Sigmoid colon (tissue), 7 donors: ENCODE results near the gene MED20. TPM values are rescaled to one million over a fixed set of nuclear protein-coding genes. Genes with fewer than 3 reads are reported as not detected.

Experiments used
- DNase-seq: peaks from one replicate; pipeline ENCODE4 v3.0.0-alpha.2; 2019
- H3K27ac ChIP-seq, 4 donors: fragments of 200-600 bp; sonication (generic); one replicate each; pipeline ENCODE4 v1.5.1; 2016 to 2019; ENCODE audit warnings: mild to moderate bottlenecking in 1 of 4
- H3K27me3 ChIP-seq, 3 donors: fragments of 200-600 bp; sonication (generic); one replicate each; pipeline ENCODE4 v1.5.1; 2019; ENCODE audit warnings: mild to moderate bottlenecking in 1 of 3
- H3K36me3 ChIP-seq, 4 donors: fragments of 200-600 bp; sonication (generic); one replicate each; pipeline ENCODE4 v1.5.1; 2016 to 2019
- H3K4me1 ChIP-seq, 4 donors: fragments of 200-600 bp; sonication (generic); one replicate each; pipeline ENCODE4 v1.5.1; 2017 to 2019
- H3K4me3 ChIP-seq, 4 donors: fragments of 200-600 bp; sonication (generic); one replicate each; pipeline ENCODE4 v1.5.1; 2017 to 2019; ENCODE audit warnings: mild to moderate bottlenecking in 2 of 4, moderate library complexity in 1 of 4
- H3K9me3 ChIP-seq, 4 donors: fragments of 200-600 bp in 3 of 4; sonication (generic) in 3 of 4; one replicate each; pipeline versions ENCODE4 v1.5.1 to v1.6.1; 2013 to 2019
- EP300 ChIP-seq, 4 donors: sonication (generic); formaldehyde crosslinking; IDR thresholded peaks; one replicate each; pipeline ENCODE4 v1.6.1; 2017; ENCODE audit warnings: antibody characterized with exemption in 4 of 4
- POLR2A ChIP-seq, 2 donors: fragments of 450-650 bp; IDR thresholded peaks; one replicate each; pipeline ENCODE4 v1.6.1; 2016; ENCODE audit warnings: antibody characterized with exemption in 2 of 2, mild to moderate bottlenecking in 2 of 2, moderate library complexity in 2 of 2
- POLR2AphosphoS5 ChIP-seq, 4 donors: sonication (generic); formaldehyde crosslinking; IDR thresholded peaks; one replicate each; pipeline ENCODE4 v1.6.1; 2017; ENCODE audit warnings: antibody characterized with exemption in 4 of 4
- WGBS, 2 donors: extraction: QIAGEN DNeasy Blood & Tissue Kit; methylation state at CpG; one replicate each; pipeline ENCODE4 v1.1.7; 2013; 5-methylcytosine and 5-hydroxymethylcytosine counted together
- intact Hi-C: fragments of 100-400 bp; cut with DNase I; formaldehyde crosslinking; loops from one replicate; pipeline ENCODE4 v1.15.1; 2023
- polyA plus RNA-seq, 3 donors: library from polyadenylated mRNA; stranded (reverse); fragments of 200-250 nt; gene quantifications; one replicate each; pipeline ENCODE4 v1.2.3, GENCODE V29; 2013
- total RNA-seq, 4 donors: library from RNA; depleted of rRNA; stranded (reverse); fragments of >200 nt; gene quantifications; one replicate each; pipeline ENCODE4 v1.1.0, GENCODE V29; 2016
- TF ChIP-seq, protein P1 (sequence below), 4 experiments: fragments of 450-650 bp in 3 of 4; fragments of 200-600 bp in 1 of 4; IDR thresholded peaks; one replicate each; pipeline ENCODE4 v1.5.1; 2016 to 2019; ENCODE audit warnings: antibody characterized with exemption in 4 of 4, mild to moderate bottlenecking in 3 of 4, moderate library complexity in 2 of 4
- donor health status: healthy with polysubstance abuse.
- donor health status: Bipolar disorder and iron deficiency.
- donor health status: healthy.

The MED20 gene
- total and polyA plus RNA-seq, 7 donors: 7.8 to 15.5 (median 13.6) TPM

DNA sequence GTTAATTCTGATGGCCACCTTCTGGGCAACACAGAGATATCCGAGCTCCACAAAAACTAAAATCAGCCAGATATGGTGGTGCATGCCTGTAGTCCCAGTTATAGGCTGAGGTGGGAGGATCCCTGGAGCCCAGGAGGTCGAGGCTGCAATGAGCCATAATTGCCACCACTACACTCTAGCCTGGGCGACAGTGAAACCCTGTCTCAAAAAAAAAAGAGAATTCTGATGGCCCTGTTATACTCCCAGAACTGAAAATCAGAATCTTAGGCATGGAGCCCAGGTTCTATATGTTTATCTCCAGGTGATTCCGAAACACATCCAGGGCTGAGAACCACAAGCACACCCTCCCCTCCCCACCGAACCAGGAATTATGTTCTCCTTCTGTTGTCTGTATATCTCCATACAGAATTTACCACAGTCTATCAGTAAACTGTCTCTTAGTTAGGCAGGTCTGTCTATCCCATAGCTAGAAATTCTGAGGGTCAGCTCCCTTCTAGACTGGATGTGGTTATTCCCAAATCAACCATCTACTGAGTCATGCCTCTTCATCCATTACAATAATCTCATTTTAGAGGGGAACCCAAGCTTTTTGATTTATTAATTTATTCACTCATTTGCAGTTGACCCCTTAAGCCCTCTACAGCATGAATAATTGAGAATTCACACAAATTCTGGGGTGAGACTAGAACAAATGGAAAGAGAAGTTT lies 45.4 kb upstream of the MED20 start:
- peak; percentile 19 for DNase-seq
- Histone ChIP-seq H3K4me1 (peaks cover 0 to 15% (median 6%) of the 10 kb centered on the region in 4 donors), H3K27me3 (no peaks in the 10 kb centered on the region), H3K36me3 (no peaks in the 10 kb centered on the region), H3K4me3 (no peak overlapping the region), H3K27ac (no peak overlapping the region), H3K9me3 (no peaks in the 10 kb centered on the region)
- intact Hi-C loops: no loop called here
- 72 to 74% methylated on average over 5 of the region's 5 CpGs for WGBS, 2 donors
- TF ChIP-seq EP300 (IDR thresholded peaks at IDR 0.05): no peak

DNA sequence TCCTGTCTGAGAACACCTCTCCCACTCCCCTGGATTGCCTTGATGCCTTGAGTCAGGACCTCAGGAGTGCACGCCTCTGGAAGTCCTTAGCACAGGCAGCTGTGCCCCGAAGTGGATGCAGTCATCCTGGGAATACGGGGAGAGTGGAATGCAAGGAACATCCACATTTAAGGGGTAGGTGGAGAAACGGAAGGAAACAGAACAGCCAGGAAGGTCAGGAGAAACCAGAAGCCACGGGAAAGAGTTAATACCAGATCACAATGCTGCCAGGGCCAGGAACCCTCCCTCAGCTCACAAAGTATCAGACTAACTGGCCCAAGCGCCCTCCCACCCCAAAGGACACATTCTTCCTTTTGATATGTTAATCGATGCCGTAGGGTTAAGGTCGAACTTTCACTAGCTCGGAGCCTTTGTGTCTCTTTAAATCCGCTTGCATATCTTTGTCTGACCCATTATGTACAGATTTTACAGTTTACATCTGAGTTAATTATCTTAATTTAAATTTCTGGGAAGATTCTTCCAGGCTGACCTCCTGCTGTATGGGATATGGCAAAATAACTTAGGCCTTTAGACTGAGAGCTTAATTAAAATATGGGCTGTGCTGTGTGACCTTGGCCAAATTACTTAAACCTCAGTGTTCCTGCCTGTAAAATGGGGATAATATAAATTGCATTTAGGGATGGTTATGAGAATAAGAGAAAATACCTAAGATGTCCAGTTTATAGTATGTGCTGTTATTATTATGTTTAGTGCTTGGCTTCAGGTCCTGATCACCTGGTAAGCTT lies 44.7 kb upstream of the MED20 start:
- TF ChIP-seq POLR2A (IDR thresholded peaks at IDR 0.05) (no peak), EP300 (IDR thresholded peaks at IDR 0.05) (no peak), POLR2AphosphoS5 (IDR thresholded peaks at IDR 0.05) (no peak)
- TF ChIP-seq, protein P1, sequence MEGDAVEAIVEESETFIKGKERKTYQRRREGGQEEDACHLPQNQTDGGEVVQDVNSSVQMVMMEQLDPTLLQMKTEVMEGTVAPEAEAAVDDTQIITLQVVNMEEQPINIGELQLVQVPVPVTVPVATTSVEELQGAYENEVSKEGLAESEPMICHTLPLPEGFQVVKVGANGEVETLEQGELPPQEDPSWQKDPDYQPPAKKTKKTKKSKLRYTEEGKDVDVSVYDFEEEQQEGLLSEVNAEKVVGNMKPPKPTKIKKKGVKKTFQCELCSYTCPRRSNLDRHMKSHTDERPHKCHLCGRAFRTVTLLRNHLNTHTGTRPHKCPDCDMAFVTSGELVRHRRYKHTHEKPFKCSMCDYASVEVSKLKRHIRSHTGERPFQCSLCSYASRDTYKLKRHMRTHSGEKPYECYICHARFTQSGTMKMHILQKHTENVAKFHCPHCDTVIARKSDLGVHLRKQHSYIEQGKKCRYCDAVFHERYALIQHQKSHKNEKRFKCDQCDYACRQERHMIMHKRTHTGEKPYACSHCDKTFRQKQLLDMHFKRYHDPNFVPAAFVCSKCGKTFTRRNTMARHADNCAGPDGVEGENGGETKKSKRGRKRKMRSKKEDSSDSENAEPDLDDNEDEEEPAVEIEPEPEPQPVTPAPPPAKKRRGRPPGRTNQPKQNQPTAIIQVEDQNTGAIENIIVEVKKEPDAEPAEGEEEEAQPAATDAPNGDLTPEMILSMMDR (IDR thresholded peaks at IDR 0.05): no peak
- Histone ChIP-seq H3K4me3 (no peak overlapping the region), H3K27ac (no peak overlapping the region), H3K4me1 (peaks cover 0 to 12% (median 3%) of the 10 kb centered on the region in 4 donors), H3K36me3 (no peaks in the 10 kb centered on the region), H3K27me3 (no peaks in the 10 kb centered on the region), H3K9me3 (no peaks in the 10 kb centered on the region)
- 85% methylated on average over 11 of the region's 11 CpGs for WGBS, 2 donors
- intact Hi-C loops: no loop called here
- peak; percentile 24 for DNase-seq

DNA sequence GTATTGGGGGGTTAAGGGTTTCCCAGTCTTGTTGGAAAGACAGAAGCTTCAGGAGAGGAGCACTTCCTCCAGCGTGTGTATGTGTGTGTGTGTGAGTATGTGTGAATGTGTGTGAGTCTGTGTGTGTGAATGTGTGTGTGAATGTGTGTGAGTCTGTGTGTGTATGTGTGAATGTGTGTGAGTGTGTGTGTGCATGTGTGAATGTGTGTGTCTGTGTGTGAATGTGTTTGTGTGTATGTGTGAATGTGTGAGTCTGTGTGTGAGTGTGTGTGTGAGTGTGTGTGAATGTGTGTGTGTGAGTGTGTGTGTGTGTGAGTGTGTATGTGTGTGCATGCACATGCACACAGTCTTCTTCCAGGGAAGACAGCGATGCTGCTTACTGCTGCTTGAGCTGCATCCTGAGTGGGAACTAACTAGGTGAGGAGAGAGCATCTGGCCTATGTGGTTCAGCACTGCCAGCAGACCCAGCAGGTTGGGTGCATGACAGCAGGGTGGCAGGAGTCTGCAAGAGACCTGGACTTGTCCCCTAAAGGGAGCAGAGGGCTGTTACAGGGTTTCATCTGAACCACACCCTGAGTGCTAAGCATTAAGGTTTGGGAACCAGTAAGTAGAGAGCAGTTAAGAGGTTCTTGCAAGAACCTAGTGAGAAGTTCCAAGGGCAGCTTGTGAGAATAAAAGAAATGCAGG lies 43.4 kb upstream of the MED20 start:
- Histone ChIP-seq H3K9me3 (no peaks in the 10 kb centered on the region), H3K27me3 (no peaks in the 10 kb centered on the region), H3K4me1 (peaks cover 0 to 9% (median 3%) of the 10 kb centered on the region in 4 donors), H3K36me3 (no peaks in the 10 kb centered on the region), H3K4me3 (no peak overlapping the region), H3K27ac (no peak overlapping the region)
- intact Hi-C loops: no loop called here
- WGBS, 2 donors: 72 to 88% methylated on average over 2 of the region's 2 CpGs
- TF ChIP-seq, protein P1 (IDR thresholded peaks at IDR 0.05): no peak
- TF ChIP-seq POLR2AphosphoS5 (IDR thresholded peaks at IDR 0.05) (no peak), EP300 (IDR thresholded peaks at IDR 0.05) (no peak), POLR2A (IDR thresholded peaks at IDR 0.05) (no peak)
- peak; percentile 41 for DNase-seq

DNA sequence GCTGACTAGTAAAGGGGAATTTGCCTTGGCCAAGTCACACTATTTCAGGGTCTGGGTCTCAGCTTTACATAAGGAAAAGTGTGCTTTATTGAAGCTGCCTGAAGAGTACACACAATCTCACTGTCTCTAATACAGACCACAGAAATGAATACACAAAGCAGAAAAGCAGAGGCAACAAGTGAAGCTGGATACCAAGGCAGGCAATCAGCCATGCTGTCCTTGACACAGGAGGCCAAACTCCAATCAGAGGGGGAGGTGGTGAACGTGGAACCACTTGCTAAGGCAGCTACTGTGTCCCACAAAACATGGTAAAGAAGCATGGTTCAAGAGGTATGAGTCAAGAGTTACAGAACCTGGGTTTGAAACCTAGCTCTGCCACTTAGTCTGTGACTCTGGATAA lies 42.4 kb upstream of the MED20 start:
- WGBS, 2 donors: 47 to 58% methylated on average over 1 of the region's 1 CpG
- TF ChIP-seq EP300 (IDR thresholded peaks at IDR 0.05) (no peak), POLR2AphosphoS5 (IDR thresholded peaks at IDR 0.05) (no peak), POLR2A (IDR thresholded peaks at IDR 0.05) (no peak)
- TF ChIP-seq, protein P1 (IDR thresholded peaks at IDR 0.05): no peak
- Histone ChIP-seq H3K27me3 (no peaks in the 10 kb centered on the region), H3K4me3 (no peak overlapping the region), H3K9me3 (no peaks in the 10 kb centered on the region), H3K36me3 (no peaks in the 10 kb centered on the region), H3K4me1 (peaks cover 0 to 9% (median 3%) of the 10 kb centered on the region in 4 donors), H3K27ac (no peak overlapping the region)
- intact Hi-C loops: no loop called here
- no peak for DNase-seq

DNA sequence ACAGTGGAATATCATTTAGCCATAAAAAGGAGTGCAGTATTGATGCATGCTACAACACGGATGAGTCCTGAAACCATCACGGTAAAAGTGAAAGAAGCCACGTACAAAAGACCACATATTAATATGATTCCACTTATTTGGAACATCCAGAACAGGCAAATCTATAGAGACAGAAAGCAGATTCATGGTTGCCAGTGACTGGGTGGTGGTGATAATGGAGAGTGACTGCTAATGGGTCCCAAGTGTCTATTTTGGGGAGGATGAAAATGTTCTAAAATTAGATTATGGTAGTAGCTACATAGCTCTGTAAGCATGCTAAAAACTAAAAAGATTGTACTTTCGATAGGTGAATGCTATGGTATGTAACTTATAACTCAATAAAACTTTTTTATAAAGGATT lies 39.1 kb upstream of the MED20 start:
- intact Hi-C loops: no loop called here
- Histone ChIP-seq H3K27ac (no peak overlapping the region), H3K4me3 (no peak overlapping the region), H3K27me3 (no peaks in the 10 kb centered on the region), H3K36me3 (no peaks in the 10 kb centered on the region), H3K4me1 (no peaks in the 10 kb centered on the region), H3K9me3 (no peaks in the 10 kb centered on the region)
- DNase-seq: no peak
- no peak for TF ChIP-seq POLR2AphosphoS5 (IDR thresholded peaks at IDR 0.05)
- no peak for TF ChIP-seq EP300 (IDR thresholded peaks at IDR 0.05)
- no peak for TF ChIP-seq POLR2A (IDR thresholded peaks at IDR 0.05)
- TF ChIP-seq, protein P1 (IDR thresholded peaks at IDR 0.05): no peak
- WGBS, 2 donors: 92 to 94% methylated on average over 4 of the region's 4 CpGs
